Heart left ventricle (tissue), 16 donors: Measurements from ENCODE around the gene PIP5KL1. TPM values are rescaled to one million over a fixed set of nuclear protein-coding genes. Genes with fewer than 3 reads are reported as not detected.

Experiments
- ATAC-seq, 4 donors: fragments of 200-7000 bp; cut with Tn5 transposase; one replicate each; pipeline ENCODE4 v1.9.1; 2020 to 2022; ENCODE audit warnings: moderate library complexity in 4 of 4, mild to moderate bottlenecking in 3 of 4, moderate number of reproducible peaks in 1 of 4
- DNase-seq, 5 donors: peaks; one replicate each; pipeline ENCODE4 v3.0.0-alpha.2; 2020
- H3K27ac ChIP-seq, 12 donors: fragments of 200-600 bp; sonication (generic) in 4 of 12; one replicate each; pipeline versions ENCODE4 v1.5.0 to v1.8.0; 2016 to 2022; ENCODE audit warnings: mild to moderate bottlenecking in 2 of 12
- H3K27me3 ChIP-seq, 9 donors: fragments of 200-600 bp; sonication (generic) in 2 of 9; one replicate each; pipeline versions ENCODE4 v1.5.1 to v1.8.0; 2016 to 2022; ENCODE audit warnings: mild to moderate bottlenecking in 3 of 9
- H3K36me3 ChIP-seq, 9 donors: fragments of 200-600 bp; sonication (generic) in 2 of 9; one replicate each; pipeline versions ENCODE4 v1.5.0 to v1.8.0; 2018 to 2022; ENCODE audit warnings: mild to moderate bottlenecking in 2 of 9
- H3K4me1 ChIP-seq, 12 donors: fragments of 200-600 bp; sonication (generic) in 4 of 12; one replicate each; pipeline versions ENCODE4 v1.5.0 to v1.8.0; 2016 to 2022; ENCODE audit warnings: mild to moderate bottlenecking in 3 of 12
- H3K4me3 ChIP-seq, 12 donors: fragments of 200-600 bp; sonication (generic) in 4 of 12; one replicate each; pipeline versions ENCODE4 v1.5.0 to v1.8.0; 2017 to 2022; ENCODE audit warnings: mild to moderate bottlenecking in 9 of 12, moderate library complexity in 4 of 12
- H3K9me3 ChIP-seq, 12 donors: fragments of 200-600 bp; sonication (generic) in 4 of 12; one replicate each; pipeline versions ENCODE4 v1.5.0 to v1.8.0; 2016 to 2022; ENCODE audit warnings: mild to moderate bottlenecking in 1 of 12
- CTCF ChIP-seq, 12 donors: fragments of 200-600 bp; sonication (generic) in 4 of 12; IDR thresholded peaks; one replicate each; pipeline versions ENCODE4 v1.5.0 to v1.8.0; 2018 to 2022; ENCODE audit warnings: antibody characterized with exemption in 12 of 12, mild to moderate bottlenecking in 5 of 12
- POLR2A ChIP-seq, 2 donors: fragments of 450-650 bp; IDR thresholded peaks; one replicate each; pipeline ENCODE4 v1.6.1; 2017; ENCODE audit warnings: antibody characterized with exemption in 2 of 2, mild to moderate bottlenecking in 2 of 2, moderate library complexity in 2 of 2
- WGBS, 4 donors: extraction: QIAGEN DNeasy Blood & Tissue Kit in 2 of 4; methylation state at CpG; one replicate each; pipeline versions ENCODE4 v1.1.5 to v1.1.7; 2013 to 2018; 5-methylcytosine and 5-hydroxymethylcytosine counted together
- intact Hi-C, 10 donors: fragments of 100-400 bp; cut with DNase I; formaldehyde crosslinking; loops; one replicate each; pipeline versions ENCODE4 v1.11.1 to v1.14.2; 2022
- polyA plus RNA-seq, 2 donors: library from polyadenylated mRNA; stranded (reverse); fragments of 200-250 nt; gene quantifications; one replicate each; pipeline ENCODE4 v1.2.3, GENCODE V29; 2013
- total RNA-seq, 9 donors: library from RNA; depleted of rRNA in 2 of 9; stranded (reverse); fragments of >200 nt in 2 of 9; fragmentation: NEBNext Ultra II Directional in 3 of 9; extraction: Animal tissue kit (Norgen Biotek cat#: 25700) in 3 of 9; gene quantifications; one replicate each; pipeline versions ENCODE4 v1.1.0 to v1.2.4, GENCODE V29; 2016 to 2023
- donor health status: ischemic (EF 13 %, LVEDD 7.1; RV severe dilation, severe dysfunction).
- donor health status: healthy with polysubstance abuse.
- donor health status: DM: no; HTN: yes; CAD: no.
- donor health status: DM: no; HTN: no; CAD: no.
- donor health status: ischemic (EF 25% LVEDD 6.9; RV normal size, moderate dysfunction).
- donor health status: ischemic (EF 25% LVEDD 5.7; RV mildly dilated, moderate dysfunction).
- donor health status: healthy.
- donor health status: DM: yes; HTN: yes; CAD: no.
- donor health status: ischemic (EF 35%, LVEDD 5.7; RV mildly dilated, moderate dysfunction).
- donor health status: nonischemic (EF 11% LVEDD 7.7; RV severe dilation, severe dysfunction).
- donor health status: DM: yes; HTN: yes; CAD: no.
- donor health status: PGD.
- donor health status: ischemic (EF 29% LVEDD 5.4; RV normal size, mild dysfunction).
- donor health status: nonischemic (EF 23%, LVEDD 6.1; RV moderate dilation, normal function).

PIP5KL1 gene
- total and polyA plus RNA-seq, 11 donors, result 0.12 to 0.77 (median 0.50) TPM; not detected in 2

DNA sequence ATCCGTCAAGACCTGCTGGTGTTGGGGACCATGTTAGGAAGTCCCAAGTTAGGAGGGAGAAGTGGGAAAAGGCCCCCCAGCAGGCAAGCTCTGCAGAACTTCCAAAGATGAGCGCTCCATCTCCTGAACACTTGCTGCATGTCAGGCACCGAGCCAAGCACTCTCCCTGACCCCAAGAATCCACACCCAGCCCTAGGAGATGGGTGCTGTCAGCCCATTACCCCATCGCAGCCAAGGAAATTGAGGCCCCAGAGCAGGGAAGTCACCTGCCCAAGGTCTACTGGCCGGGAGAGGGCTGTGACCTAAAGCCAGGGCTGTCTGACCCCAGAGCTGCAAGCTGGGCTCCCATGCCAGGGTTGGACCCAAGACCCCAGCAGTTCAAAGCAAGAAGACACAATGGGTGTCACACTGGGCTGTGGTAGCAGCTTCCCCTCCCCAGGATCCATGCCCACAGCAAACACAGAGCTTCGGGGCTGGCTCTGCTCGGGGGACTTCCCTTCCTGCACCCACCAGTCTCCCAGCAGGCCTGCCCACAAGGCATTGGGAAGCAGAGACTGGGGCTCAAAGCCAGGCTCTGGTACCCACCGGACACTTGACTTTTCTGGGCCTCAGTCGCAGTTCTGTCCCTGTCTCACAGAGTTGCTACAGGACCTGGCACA is 36.7 kb upstream of the PIP5KL1 start:
- H3K27ac ChIP-seq, result peak overlapping the region in 8 of 12 donors; percentile 13 to 95 (median 87)
- H3K9me3 ChIP-seq, result no peaks in the 10 kb centered on the region
- no peaks in the 10 kb centered on the region for H3K27me3 ChIP-seq
- WGBS, 4 donors, result 63 to 80% (median 73%) methylated on average over 7 to 9 of the region's 9 CpGs
- H3K36me3 ChIP-seq, result no peaks in the 10 kb centered on the region
- ATAC-seq (no peak), DNase-seq (peak in 1 of 5 donors; percentile 25)
- no peak overlapping the region for H3K4me3 ChIP-seq
- no peak for TF ChIP-seq POLR2A (IDR thresholded peaks at IDR 0.05)
- TF ChIP-seq CTCF (IDR thresholded peaks at IDR 0.05), result no peak
- peaks cover 18 to 99% (median 88%) of the 10 kb centered on the region in 12 donors for H3K4me1 ChIP-seq
- intact Hi-C loops, result no loop called here

DNA sequence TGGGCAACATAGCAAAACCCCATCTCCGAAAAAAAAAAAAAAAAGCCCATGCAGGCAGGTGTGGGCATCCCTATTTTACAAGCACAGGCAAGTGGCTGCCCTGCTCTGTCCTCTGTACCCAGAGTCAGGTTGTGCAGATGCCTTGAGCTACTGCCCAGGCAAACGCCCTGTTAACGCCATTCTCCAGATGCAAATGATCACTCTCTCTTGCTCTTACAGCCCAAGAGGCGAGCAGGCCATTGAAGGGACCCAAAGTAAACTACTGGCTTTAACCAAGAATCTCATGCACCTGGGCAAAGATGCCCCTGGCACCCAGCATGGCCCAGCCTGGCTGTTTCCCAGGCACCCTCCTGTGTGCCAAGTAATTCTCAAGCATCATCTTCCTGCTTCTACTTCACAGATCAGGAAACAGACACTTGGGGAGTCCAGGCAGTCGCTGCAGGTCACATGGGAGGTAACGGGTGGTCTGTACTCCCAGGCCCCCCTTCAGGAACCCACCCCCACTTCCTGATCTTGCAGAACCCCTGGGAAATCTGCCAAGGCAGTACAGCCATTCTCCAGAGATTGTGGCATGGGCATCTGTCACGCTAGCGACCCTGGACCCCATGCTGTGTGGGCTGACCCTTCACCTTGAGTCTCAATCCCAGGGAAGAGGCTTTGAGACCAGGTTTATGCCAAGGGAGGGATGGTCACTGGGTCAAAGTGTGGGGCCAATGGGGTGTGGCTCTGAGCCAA is 36.0 kb upstream of the PIP5KL1 start:
- WGBS, 4 donors, result 56 to 60% (median 58%) methylated on average over 7 to 8 of the region's 8 CpGs
- ATAC-seq (no peak), DNase-seq (peak in 2 of 5 donors; percentile 10 to 29)
- no peaks in the 10 kb centered on the region for H3K27me3 ChIP-seq
- H3K27ac ChIP-seq, result peak overlapping the region in 11 of 12 donors; percentile 66 to 95 (median 89)
- peaks cover 18 to 96% (median 81%) of the 10 kb centered on the region in 12 donors for H3K4me1 ChIP-seq
- no peaks in the 10 kb centered on the region for H3K36me3 ChIP-seq
- H3K9me3 ChIP-seq, result no peaks in the 10 kb centered on the region
- TF ChIP-seq CTCF (IDR thresholded peaks at IDR 0.05) (no peak), POLR2A (IDR thresholded peaks at IDR 0.05) (no peak)
- no peak overlapping the region for H3K4me3 ChIP-seq
- intact Hi-C loops, result no loop called here

DNA sequence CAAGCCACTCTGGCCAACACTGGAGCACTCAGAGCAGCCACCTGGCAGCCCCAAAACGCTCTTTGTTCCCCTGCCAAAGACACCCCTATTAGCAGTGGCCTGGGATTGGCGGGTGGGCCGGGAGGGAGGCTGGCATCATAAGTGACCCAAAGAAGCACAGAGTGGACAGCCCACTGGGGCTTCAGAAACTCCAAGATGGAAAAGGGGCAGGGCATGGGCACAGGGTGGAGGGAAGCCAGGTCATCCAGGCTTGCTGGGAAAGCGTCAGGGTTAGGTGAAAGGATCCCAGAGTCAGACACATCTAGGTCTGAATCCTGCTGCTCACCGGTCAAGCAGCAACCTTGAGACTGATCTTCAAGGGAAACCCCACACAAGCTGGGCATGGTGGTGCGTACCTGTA is 35.4 kb upstream of the PIP5KL1 start:
- H3K27ac ChIP-seq, result peak overlapping the region; percentile 61 to 95 (median 88)
- H3K36me3 ChIP-seq, result no peaks in the 10 kb centered on the region
- intact Hi-C loops, result no loop called here
- H3K4me1 ChIP-seq, result peaks cover 18 to 91% (median 76%) of the 10 kb centered on the region in 12 donors
- DNase-seq (peak in 1 of 5 donors; percentile 10), ATAC-seq (peak in 3 of 4 donors; percentile 0 to 1 (median 1))
- WGBS, 4 donors, result 47 to 59% (median 52%) methylated on average over 6 of the region's 6 CpGs
- H3K27me3 ChIP-seq, result no peaks in the 10 kb centered on the region
- TF ChIP-seq POLR2A (IDR thresholded peaks at IDR 0.05) (no peak), CTCF (IDR thresholded peaks at IDR 0.05) (no peak)
- peak overlapping the region in 6 of 12 donors; percentile 6 to 22 (median 16) for H3K4me3 ChIP-seq
- no peaks in the 10 kb centered on the region for H3K9me3 ChIP-seq

- no peak for TF ChIP-seq CTCF (IDR thresholded peaks at IDR 0.05)
- TF ChIP-seq POLR2A (IDR thresholded peaks at IDR 0.05), result no peak
- Histone ChIP-seq H3K4me1 (peaks cover 15 to 92% (median 65%) of the 10 kb centered on the region in 12 donors), H3K4me3 (no peak overlapping the region), H3K27ac (peak overlapping the region in 9 of 12 donors; percentile 1 to 95 (median 31)), H3K27me3 (no peaks in the 10 kb centered on the region), H3K9me3 (no peaks in the 10 kb centered on the region), H3K36me3 (no peaks in the 10 kb centered on the region)
- ATAC-seq, result no peak
- DNase-seq, result peak in 2 of 5 donors; percentile 12 to 28
- intact Hi-C loops, result no loop called here
- 79 to 89% (median 80%) methylated on average over 12 to 19 of the region's 19 CpGs for WGBS, 4 donors
These were observed 32.9 kb upstream of the PIP5KL1 start for GRCh38 chr9:127963359-127964064.
